GM19328 (cell line): ENCODE data around the gene DGKQ.

ENCODE experiments used
- ATAC-seq: cut with Tn5 transposase; IDR thresholded peaks from one replicate; pipeline ENCODE4 v1.9.1; 2021; ENCODE audit warnings: mild to moderate bottlenecking, moderate library complexity; ENCODE audit not compliant: unreplicated experiment

Gene DGKQ

GRCh38 chr4:909821-910220, 63.5 kb downstream of the DGKQ start:
- ATAC-seq = no peak

GRCh38 chr4:909131-909571, 64.2 kb downstream of the DGKQ start:
- ATAC-seq = no peak
